Upper lobe of left lung (tissue), 6 donors: ENCODE measurements around the gene MAP4K2. TPM values are rescaled to one million over a fixed set of nuclear protein-coding genes. Genes with fewer than 3 reads are reported as not detected.

ENCODE experiments used
- ATAC-seq, 2 donors: fragments of 200-7000 bp; cut with Tn5 transposase; one replicate each; pipeline ENCODE4 v1.9.1; 2022; ENCODE audit warnings: mild to moderate bottlenecking in 2 of 2, moderate library complexity in 2 of 2; ENCODE audit not compliant: low FRiP score in 2 of 2
- DNase-seq, 2 donors: peaks; one replicate each; pipeline ENCODE4 v3.0.0-alpha.2; 2019 to 2020
- H3K27ac ChIP-seq, 4 donors: fragments of 200-600 bp; sonication (generic); one replicate each; pipeline ENCODE4 v1.5.1; 2016 to 2019
- H3K27me3 ChIP-seq, 4 donors: fragments of 200-600 bp; sonication (generic); one replicate each; pipeline ENCODE4 v1.5.1; 2017 to 2019
- H3K36me3 ChIP-seq, 4 donors: fragments of 200-600 bp; sonication (generic); one replicate each; pipeline ENCODE4 v1.5.1; 2016 to 2019
- H3K4me1 ChIP-seq, 4 donors: fragments of 200-600 bp; sonication (generic); one replicate each; pipeline ENCODE4 v1.5.1; 2018 to 2019
- H3K4me3 ChIP-seq, 4 donors: fragments of 200-600 bp; sonication (generic); one replicate each; pipeline ENCODE4 v1.5.1; 2017 to 2019; ENCODE audit warnings: mild to moderate bottlenecking in 2 of 4, moderate library complexity in 1 of 4
- H3K9me3 ChIP-seq, 4 donors: fragments of 200-600 bp; sonication (generic); one replicate each; pipeline ENCODE4 v1.5.1; 2018 to 2019
- EP300 ChIP-seq, 4 donors: sonication (generic); formaldehyde crosslinking; IDR thresholded peaks; one replicate each; pipeline ENCODE4 v1.5.1; 2017; ENCODE audit warnings: antibody characterized with exemption in 4 of 4, control low read depth in 2 of 4
- POLR2A ChIP-seq, 4 donors: fragments of 450-650 bp; IDR thresholded peaks; one replicate each; pipeline ENCODE4 v1.5.1; 2016 to 2017; ENCODE audit warnings: antibody characterized with exemption in 4 of 4, mild to moderate bottlenecking in 2 of 4
- POLR2AphosphoS5 ChIP-seq, 2 donors: sonication (generic); formaldehyde crosslinking; IDR thresholded peaks; one replicate each; pipeline ENCODE4 v1.5.1; 2017; ENCODE audit warnings: antibody characterized with exemption in 2 of 2
- whole genome bisulfite sequencing, 2 donors: methylation state at CpG; one replicate each; pipeline ENCODE4 v1.1.5; 2017 to 2018; 5-methylcytosine and 5-hydroxymethylcytosine counted together
- total RNA-seq, 6 donors: library from RNA; depleted of rRNA in 4 of 6; stranded (reverse); fragments of >200 nt in 4 of 6; gene quantifications; one replicate each; pipeline versions ENCODE4 v1.1.0 to v1.2.1, GENCODE V29; 2016 to 2021
- TF ChIP-seq, protein P1 (sequence below), 6 experiments: fragments of 450-650 bp in 4 of 6; fragments of 200-600 bp in 2 of 6; sonication (generic) in 2 of 6; IDR thresholded peaks; one replicate each; pipeline ENCODE4 v1.5.1; 2016 to 2019; ENCODE audit warnings: antibody characterized with exemption in 6 of 6
- donor health status: DM: no; HTN: no; CAD: no; lungs with moderate emphysema.
- donor health status: DM: no; HTN: yes; CAD: no; lungs with severe emphysema.

MAP4K2 gene
- total RNA-seq, 6 donors from 2014 or later: 19.0 to 84.7 (median 29.2) TPM

DNA sequence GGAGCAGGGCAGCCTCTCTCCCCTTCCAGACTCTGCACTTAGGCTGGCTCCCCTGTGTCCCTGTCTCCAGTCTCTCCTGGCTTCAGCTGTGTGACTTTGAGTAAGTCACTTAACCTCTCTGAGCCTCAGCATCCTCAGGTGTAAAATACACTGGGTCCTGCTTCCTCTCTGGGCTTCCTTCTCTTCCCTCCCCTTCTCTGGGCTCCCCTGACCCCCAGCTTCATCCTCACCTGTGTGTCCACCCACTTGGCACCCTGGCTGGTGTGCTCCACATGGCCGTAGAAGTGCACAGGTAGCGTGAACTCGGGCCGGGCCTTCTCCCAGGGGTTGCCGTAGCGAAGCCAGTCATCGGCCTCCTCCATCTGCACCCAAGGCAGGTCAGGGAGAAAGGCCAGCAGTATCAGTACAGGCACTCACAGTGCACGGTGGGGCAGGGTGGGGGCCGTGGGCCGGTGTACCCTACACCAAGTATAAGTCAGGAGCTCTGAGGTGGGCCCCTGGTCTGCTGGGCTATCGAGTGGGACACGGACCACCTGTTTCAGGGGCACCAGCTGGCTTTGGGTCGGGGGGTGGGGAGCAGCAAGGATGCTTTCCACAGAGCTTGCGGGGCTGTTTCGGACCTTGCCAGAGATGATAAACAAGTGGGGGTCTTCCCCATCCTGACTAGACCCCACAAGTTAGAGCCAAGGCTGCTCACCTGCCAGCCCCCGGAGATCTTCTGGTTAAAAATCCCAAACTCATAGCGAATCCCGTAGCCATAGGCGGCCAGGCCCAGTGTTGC, 45.3 kb downstream of the MAP4K2 start:
- no peaks in the 10 kb centered on the region for H3K9me3 ChIP-seq
- no peaks in the 10 kb centered on the region for H3K27me3 ChIP-seq
- no peak for ATAC-seq
- DNase-seq: peak in 1 of 2 donors; percentile 57
- peaks cover 0 to 11% (median 5%) of the 10 kb centered on the region in 4 donors for H3K36me3 ChIP-seq
- TF ChIP-seq, protein P1, sequence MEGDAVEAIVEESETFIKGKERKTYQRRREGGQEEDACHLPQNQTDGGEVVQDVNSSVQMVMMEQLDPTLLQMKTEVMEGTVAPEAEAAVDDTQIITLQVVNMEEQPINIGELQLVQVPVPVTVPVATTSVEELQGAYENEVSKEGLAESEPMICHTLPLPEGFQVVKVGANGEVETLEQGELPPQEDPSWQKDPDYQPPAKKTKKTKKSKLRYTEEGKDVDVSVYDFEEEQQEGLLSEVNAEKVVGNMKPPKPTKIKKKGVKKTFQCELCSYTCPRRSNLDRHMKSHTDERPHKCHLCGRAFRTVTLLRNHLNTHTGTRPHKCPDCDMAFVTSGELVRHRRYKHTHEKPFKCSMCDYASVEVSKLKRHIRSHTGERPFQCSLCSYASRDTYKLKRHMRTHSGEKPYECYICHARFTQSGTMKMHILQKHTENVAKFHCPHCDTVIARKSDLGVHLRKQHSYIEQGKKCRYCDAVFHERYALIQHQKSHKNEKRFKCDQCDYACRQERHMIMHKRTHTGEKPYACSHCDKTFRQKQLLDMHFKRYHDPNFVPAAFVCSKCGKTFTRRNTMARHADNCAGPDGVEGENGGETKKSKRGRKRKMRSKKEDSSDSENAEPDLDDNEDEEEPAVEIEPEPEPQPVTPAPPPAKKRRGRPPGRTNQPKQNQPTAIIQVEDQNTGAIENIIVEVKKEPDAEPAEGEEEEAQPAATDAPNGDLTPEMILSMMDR (IDR thresholded peaks at IDR 0.05): no peak
- no peak for TF ChIP-seq POLR2A (IDR thresholded peaks at IDR 0.05)
- TF ChIP-seq POLR2AphosphoS5 (IDR thresholded peaks at IDR 0.05): no peak
- no peak for TF ChIP-seq EP300 (IDR thresholded peaks at IDR 0.05)
- peaks cover 6 to 18% (median 9%) of the 10 kb centered on the region in 4 donors for H3K4me1 ChIP-seq
- no peak overlapping the region for H3K27ac ChIP-seq
- WGBS, 2 donors: 86% methylated on average over 9 to 19 of the region's 19 CpGs
- no peak overlapping the region for H3K4me3 ChIP-seq

DNA sequence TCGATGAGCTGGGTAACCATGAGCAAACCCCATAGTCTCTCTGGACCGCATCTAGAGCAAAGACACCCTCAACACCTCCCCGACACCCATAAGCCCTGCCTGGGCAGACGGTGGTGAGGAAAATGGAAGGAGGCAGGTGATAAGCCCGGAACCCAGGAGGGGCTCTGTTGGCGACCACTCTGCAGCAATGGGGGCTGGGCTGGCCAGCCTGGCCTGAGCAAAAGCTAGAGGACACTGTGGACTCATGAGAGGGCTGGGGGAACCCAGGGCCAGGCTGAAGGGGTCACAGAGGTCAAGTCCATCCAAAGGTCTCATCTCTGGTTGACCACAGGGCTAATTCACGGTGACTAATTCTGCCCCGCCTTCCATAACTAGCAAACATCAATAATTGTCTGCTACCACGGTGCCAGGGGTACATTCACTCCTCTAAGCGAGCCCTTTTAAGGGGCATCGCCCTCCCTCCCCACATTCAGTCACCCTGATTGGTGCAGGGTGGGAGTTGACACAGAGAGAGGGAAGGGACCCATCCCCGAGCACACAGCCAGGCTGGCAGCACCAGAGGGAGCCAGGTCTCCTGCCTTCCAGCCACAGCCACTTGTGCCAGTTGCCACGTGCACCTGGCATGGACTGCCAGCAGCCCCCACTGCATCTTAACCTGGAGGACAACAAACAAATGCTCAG, 47.2 kb downstream of the MAP4K2 start:
- DNase-seq (no peak), ATAC-seq (no peak)
- Histone ChIP-seq H3K9me3 (no peaks in the 10 kb centered on the region), H3K27me3 (no peaks in the 10 kb centered on the region), H3K4me1 (peaks cover 0 to 18% (median 8%) of the 10 kb centered on the region in 4 donors), H3K27ac (no peak overlapping the region), H3K4me3 (no peak overlapping the region), H3K36me3 (peaks cover 0 to 1% (median 0%) of the 10 kb centered on the region in 4 donors)
- TF ChIP-seq POLR2AphosphoS5 (IDR thresholded peaks at IDR 0.05): no peak
- TF ChIP-seq EP300 (IDR thresholded peaks at IDR 0.05): no peak
- no peak for TF ChIP-seq POLR2A (IDR thresholded peaks at IDR 0.05)
- TF ChIP-seq, protein P1 (IDR thresholded peaks at IDR 0.05): no peak
- 92% methylated on average over 10 to 13 of the region's 13 CpGs for WGBS, 2 donors

DNA sequence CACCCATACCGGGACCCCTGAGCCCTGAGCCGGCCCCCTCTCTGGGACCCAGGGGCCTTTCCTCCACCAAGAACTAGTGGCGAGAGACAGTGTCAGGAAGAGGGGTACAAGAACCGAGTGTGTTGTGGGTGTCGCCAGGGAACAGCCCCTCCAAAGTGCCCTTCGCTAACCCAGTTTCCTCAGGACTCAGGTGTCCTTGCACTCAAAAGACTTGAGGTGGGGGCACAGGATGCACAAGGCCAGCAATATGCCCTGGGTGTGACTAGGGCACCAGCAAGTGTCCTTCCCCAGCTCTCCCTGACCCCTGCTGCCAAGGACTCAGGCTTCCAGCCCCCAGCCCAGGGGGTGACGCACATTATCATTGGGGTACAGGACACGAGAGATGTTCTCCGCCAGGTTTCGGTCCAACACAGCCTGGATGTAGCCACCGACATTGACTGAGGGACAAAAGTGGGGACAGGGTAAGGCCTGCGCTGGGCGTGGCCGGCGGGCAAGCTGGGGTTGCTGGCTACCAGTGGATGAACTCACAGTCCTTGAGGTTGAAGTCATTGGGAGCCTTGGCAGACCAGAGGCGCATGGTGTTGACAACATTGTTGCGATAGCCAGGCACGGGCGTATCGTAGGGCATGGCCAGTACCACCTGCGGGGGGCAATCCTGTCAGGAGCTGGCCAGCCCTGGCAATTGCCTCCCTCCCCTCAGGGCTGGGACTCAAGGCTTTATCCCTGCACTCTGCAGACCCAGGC, 47.9 kb downstream of the MAP4K2 start:
- Histone ChIP-seq H3K4me3 (no peak overlapping the region), H3K27me3 (no peaks in the 10 kb centered on the region), H3K27ac (no peak overlapping the region), H3K9me3 (no peaks in the 10 kb centered on the region), H3K36me3 (no peaks in the 10 kb centered on the region), H3K4me1 (peaks cover 0 to 11% (median 6%) of the 10 kb centered on the region in 4 donors)
- TF ChIP-seq, protein P1 (IDR thresholded peaks at IDR 0.05): no peak
- TF ChIP-seq POLR2A (IDR thresholded peaks at IDR 0.05): no peak
- no peak for TF ChIP-seq POLR2AphosphoS5 (IDR thresholded peaks at IDR 0.05)
- no peak for TF ChIP-seq EP300 (IDR thresholded peaks at IDR 0.05)
- DNase-seq (no peak), ATAC-seq (no peak)
- 95% methylated on average over 13 to 19 of the region's 21 CpGs for WGBS, 2 donors

DNA sequence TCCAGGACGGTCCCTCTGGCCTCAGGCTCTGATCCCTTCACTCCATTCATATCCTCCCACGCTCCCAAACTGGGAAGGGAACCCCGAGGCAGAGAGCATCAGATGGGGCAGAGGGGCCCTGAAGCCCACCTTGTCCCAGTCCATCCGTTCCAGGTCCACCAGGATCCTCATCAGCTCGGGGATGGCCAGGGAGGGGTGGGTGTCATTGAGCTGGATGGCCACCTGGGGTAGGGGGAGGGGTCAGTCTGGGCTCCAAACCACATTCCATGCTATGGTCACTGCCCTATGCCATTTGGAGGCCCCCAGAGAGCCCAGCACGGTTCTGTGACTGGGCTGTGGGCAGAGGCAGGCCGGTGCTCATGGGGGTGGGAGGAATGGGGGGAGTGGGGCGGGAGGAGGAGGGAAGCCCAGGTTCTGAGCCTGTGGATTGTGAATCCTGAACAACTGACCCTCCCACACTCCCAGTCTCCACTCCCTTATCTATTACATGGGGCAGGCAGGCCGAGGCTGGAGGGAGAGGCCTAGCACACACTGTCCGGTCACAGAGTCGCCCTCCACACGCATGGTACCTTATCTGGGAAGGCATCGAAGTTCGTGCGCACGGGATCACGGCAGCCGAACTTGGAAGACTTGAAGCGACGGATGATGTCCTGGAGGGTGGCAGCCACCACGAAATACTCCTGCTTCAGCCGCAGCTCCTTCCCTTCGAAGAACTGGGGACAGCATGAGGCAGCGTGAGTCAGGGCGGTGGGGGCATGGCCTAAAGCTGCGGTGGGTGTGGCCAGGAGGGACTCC, 48.7 kb downstream of the MAP4K2 start:
- ATAC-seq: no peak
- 80 to 88% methylated on average over 23 to 26 of the region's 26 CpGs for WGBS, 2 donors
- Histone ChIP-seq H3K36me3 (no peaks in the 10 kb centered on the region), H3K9me3 (no peaks in the 10 kb centered on the region), H3K27me3 (no peaks in the 10 kb centered on the region), H3K4me3 (no peak overlapping the region), H3K4me1 (peaks cover 0 to 3% (median 1%) of the 10 kb centered on the region in 4 donors), H3K27ac (no peak overlapping the region)
- TF ChIP-seq POLR2AphosphoS5 (IDR thresholded peaks at IDR 0.05) (no peak), POLR2A (IDR thresholded peaks at IDR 0.05) (no peak)
- TF ChIP-seq, protein P1 (IDR thresholded peaks at IDR 0.05): no peak
- no peak for DNase-seq
